Erythroblast (primary cell): ENCODE data around the gene KLF7.

Experiments used
- GATA1 ChIP-seq: IDR thresholded peaks from 2 replicates; pipeline ENCODE4 v1.6.1; 2011; ENCODE audit warnings: low read depth, mild to moderate bottlenecking, control low read depth, low read length, moderate library complexity
- POLR2A ChIP-seq: IDR thresholded peaks from 2 replicates; pipeline ENCODE4 v1.6.1; 2011; ENCODE audit warnings: mild to moderate bottlenecking, low read length

DNA sequence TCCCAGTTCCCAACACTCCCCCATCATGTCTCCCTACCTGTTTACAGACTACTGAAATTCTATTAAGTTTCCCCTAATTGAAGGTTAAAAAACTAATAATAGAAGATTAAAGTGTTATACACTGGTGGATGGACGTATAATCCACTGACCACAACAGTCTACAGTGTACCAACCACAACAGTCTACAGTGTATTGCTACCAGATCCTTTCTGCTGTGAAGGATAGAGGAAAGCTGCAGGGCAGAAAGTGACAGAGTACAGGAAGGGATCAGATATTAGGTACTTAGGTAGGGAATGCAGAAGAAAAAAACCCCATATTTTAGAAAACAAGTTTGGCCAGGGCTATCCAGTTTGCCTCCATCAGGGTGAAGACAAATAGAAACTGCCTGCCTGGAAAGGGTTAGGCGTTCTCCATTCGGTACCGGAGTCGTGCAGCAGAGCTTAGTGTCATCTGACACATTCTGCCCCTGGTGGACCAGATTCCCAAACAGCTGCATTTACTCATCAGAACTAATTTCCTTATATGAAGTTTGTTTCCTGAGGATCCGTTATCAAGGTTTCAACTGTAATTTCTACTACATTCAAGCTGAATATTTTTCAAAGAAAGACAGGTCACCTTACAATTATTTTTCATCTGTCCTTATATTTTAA is 49.9 kb downstream of the KLF7 start:
- no peak for TF ChIP-seq POLR2A
- TF ChIP-seq GATA1, result no peak
